Kidney epithelial cell (primary cell): ENCODE measurements around the gene CCL4. TPM values are rescaled to one million over a fixed set of nuclear protein-coding genes. Genes with fewer than 3 reads are reported as not detected.
"Not testable (repeated sequence)": the region's sequence is repeated elsewhere in the genome, so short reads cannot be mapped to it uniquely, and the experiment has no call there.

Experiments
- DNase-seq: peaks from one replicate; pipeline ENCODE4 v3.0.0-alpha.2; 2010; ENCODE audit warnings: low read depth
- H3K27me3 ChIP-seq: 2 replicates; pipeline ENCODE4 v1.6.0; 2011; ENCODE audit warnings: low read length; ENCODE audit not compliant: control insufficient read depth, insufficient read depth
- H3K36me3 ChIP-seq: 2 replicates; pipeline ENCODE4 v1.5.1; 2011; ENCODE audit warnings: low read length; ENCODE audit not compliant: control insufficient read depth, insufficient read depth
- H3K4me3 ChIP-seq: 2 replicates; pipeline ENCODE4 v1.5.1; 2011; ENCODE audit warnings: low read depth, mild to moderate bottlenecking, control low read depth, low read length
- total RNA-seq: library from RNA; depleted of rRNA; stranded (reverse); fragments of >200 nt; gene quantifications from 2 replicates; pipeline ENCODE4 v1.2.3, GENCODE V29; 2015
- TF ChIP-seq, protein P1 (sequence below): IDR thresholded peaks from 2 replicates; pipeline ENCODE4 v1.5.1; 2011; ENCODE audit warnings: mild to moderate bottlenecking, moderate library complexity, low read length, control low read depth, inconsistent platforms; ENCODE audit not compliant: insufficient read depth, poor library complexity, severe bottlenecking

The CCL4 gene
- total RNA-seq, result 0.27 TPM in 1 of 2 replicates, not detected in the other

GRCh38 chr17:36103401-36103975 lies at the start of gene CCL4:
CCL4 (plus strand) TSS chr17:36103827; CDS start chr17:36103906, 79 bp downstream.
- not testable (repeated sequence) for H3K27me3 ChIP-seq, DNase-seq, H3K4me3 ChIP-seq, H3K36me3 ChIP-seq

GRCh38 chr17:36055171-36055570 lies 48.5 kb upstream of the CCL4 start:
- Histone ChIP-seq H3K4me3 (no peak overlapping the region), H3K36me3 (no peaks in the 10 kb centered on the region), H3K27me3 (no peaks in the 10 kb centered on the region)
- TF ChIP-seq, protein P1, sequence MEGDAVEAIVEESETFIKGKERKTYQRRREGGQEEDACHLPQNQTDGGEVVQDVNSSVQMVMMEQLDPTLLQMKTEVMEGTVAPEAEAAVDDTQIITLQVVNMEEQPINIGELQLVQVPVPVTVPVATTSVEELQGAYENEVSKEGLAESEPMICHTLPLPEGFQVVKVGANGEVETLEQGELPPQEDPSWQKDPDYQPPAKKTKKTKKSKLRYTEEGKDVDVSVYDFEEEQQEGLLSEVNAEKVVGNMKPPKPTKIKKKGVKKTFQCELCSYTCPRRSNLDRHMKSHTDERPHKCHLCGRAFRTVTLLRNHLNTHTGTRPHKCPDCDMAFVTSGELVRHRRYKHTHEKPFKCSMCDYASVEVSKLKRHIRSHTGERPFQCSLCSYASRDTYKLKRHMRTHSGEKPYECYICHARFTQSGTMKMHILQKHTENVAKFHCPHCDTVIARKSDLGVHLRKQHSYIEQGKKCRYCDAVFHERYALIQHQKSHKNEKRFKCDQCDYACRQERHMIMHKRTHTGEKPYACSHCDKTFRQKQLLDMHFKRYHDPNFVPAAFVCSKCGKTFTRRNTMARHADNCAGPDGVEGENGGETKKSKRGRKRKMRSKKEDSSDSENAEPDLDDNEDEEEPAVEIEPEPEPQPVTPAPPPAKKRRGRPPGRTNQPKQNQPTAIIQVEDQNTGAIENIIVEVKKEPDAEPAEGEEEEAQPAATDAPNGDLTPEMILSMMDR, result no peak
- DNase-seq, result no peak

- Histone ChIP-seq H3K4me3 (no peak overlapping the region), H3K36me3 (no peaks in the 10 kb centered on the region), H3K27me3 (no peaks in the 10 kb centered on the region)
- DNase-seq, result no peak
- TF ChIP-seq, protein P1, result no peak
Measured at GRCh38 chr17:36055921-36056520, 47.6 kb upstream of the CCL4 start.

DNA sequence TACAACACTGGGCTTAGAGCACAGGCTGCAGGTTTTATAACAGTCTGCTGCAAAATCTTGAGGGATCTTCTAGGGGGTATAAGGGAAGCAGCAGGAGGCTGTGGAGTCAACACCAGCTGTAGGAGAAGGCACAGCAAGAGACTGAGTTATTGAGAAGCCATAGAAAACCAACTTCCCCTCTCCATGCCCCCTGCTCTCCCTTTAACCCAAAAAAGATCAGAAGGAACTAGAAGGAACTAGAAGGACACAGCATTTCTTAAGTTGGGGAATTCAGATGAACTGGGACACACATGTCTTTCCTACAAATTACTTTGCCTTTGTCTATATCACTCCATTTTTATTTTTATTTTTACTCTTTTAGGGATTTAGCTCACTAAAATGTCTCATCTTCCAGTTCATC lies 45.7 kb upstream of the CCL4 start:
- DNase-seq, result no peak
- TF ChIP-seq, protein P1, result no peak
- Histone ChIP-seq H3K4me3 (no peak overlapping the region), H3K27me3 (no peaks in the 10 kb centered on the region), H3K36me3 (no peaks in the 10 kb centered on the region)

- H3K27me3 ChIP-seq, result no peaks in the 10 kb centered on the region
- no peaks in the 10 kb centered on the region for H3K36me3 ChIP-seq
- no peak overlapping the region for H3K4me3 ChIP-seq
- DNase-seq, result no peak
- TF ChIP-seq, protein P1, result no peak
Measured at GRCh38 chr17:36059406-36059805, 44.2 kb upstream of the CCL4 start.

DNA sequence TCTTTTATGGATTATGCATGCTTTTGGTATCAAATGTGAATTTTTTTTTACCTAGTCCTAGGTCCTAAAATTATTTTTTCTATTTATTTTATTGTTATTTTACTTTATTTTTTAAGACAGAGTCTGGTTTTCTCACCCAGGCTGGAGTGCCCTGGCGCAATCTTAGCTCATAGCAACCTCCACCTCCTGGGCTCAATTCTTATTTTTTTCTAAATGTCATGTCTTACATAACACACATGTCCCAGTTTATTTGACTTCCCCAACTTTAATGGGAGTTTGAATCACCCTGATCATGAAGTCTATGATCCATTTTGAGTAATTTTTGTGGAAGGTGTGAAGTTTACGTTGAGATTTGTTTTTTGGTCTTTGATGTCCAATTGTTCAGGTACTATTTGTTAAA lies 42.8 kb upstream of the CCL4 start:
- Histone ChIP-seq H3K36me3 (no peaks in the 10 kb centered on the region), H3K4me3 (no peak overlapping the region), H3K27me3 (no peaks in the 10 kb centered on the region)
- TF ChIP-seq, protein P1, result no peak
- DNase-seq, result no peak
